CD14-positive monocyte (primary cell): ENCODE measurements around the gene DNTT. TPM values are rescaled to one million over a fixed set of nuclear protein-coding genes. Genes with fewer than 3 reads are reported as not detected.

ENCODE experiments used
- DNase-seq, 3 donors: peaks; one replicate each; pipeline ENCODE4 v3.0.0-alpha.2; 2011 to 2022
- H2AFZ ChIP-seq: 2 replicates; pipeline ENCODE4 v1.6.0; 2012; ENCODE audit warnings: mild to moderate bottlenecking, low read depth, low read length, inconsistent platforms; ENCODE audit not compliant: insufficient read depth, poor library complexity, severe bottlenecking
- H3K27ac ChIP-seq, 2 donors: 1 replicate in 1 of 2; 2 replicates in 1 of 2; pipeline ENCODE4 v1.5.1; 2012 to 2013; ENCODE audit warnings: low read length in 2 of 2, control low read depth in 1 of 2, inconsistent platforms in 1 of 2, low read depth in 1 of 2, mild to moderate bottlenecking in 1 of 2
- H3K27me3 ChIP-seq, 2 donors: one replicate each; pipeline versions ENCODE4 v1.6.0 to v1.6.1; 2011 to 2013; ENCODE audit warnings: low read length in 2 of 2; ENCODE audit not compliant: control insufficient read depth in 2 of 2, insufficient read depth in 2 of 2
- H3K36me3 ChIP-seq, 2 donors: replicated peaks in 1 of 2; 1 replicate in 1 of 2; 2 replicates in 1 of 2; pipeline versions ENCODE4 v1.5.1 to v1.6.1; 2012 to 2013; ENCODE audit warnings: low read length in 2 of 2, control low read depth in 1 of 2, inconsistent platforms in 1 of 2, mild to moderate bottlenecking in 1 of 2; ENCODE audit not compliant: insufficient read depth in 2 of 2, control insufficient read depth in 1 of 2
- H3K4me1 ChIP-seq, 2 donors: 1 replicate in 1 of 2; 2 replicates in 1 of 2; pipeline versions ENCODE4 v1.5.1 to v1.6.1; 2012 to 2013; ENCODE audit warnings: low read length in 2 of 2, control low read depth in 1 of 2, inconsistent platforms in 1 of 2, mild to moderate bottlenecking in 1 of 2, moderate library complexity in 1 of 2; ENCODE audit not compliant: insufficient read depth in 2 of 2, control insufficient read depth in 1 of 2
- H3K4me2 ChIP-seq: replicated peaks from 2 replicates; pipeline ENCODE3; 2012; ENCODE audit warnings: low read length, moderate library complexity, mild to moderate bottlenecking; ENCODE audit not compliant: poor library complexity, severe bottlenecking; ENCODE audit errors: extremely low read depth
- H3K4me3 ChIP-seq, 3 experiments: fragments of 200-600 bp in 1 of 3; sonication (generic) in 1 of 3; replicated peaks in 1 of 3; 1 replicate in 2 of 3; 2 replicates in 1 of 3; pipeline ENCODE4 v1.5.1; 2011 to 2013; ENCODE audit warnings: low read length in 3 of 3, mild to moderate bottlenecking in 3 of 3, control low read depth in 2 of 3, low read depth in 2 of 3, inconsistent platforms in 1 of 3, moderate library complexity in 1 of 3
- H3K79me2 ChIP-seq: 2 replicates; pipeline ENCODE4 v1.6.0; 2012; ENCODE audit warnings: mild to moderate bottlenecking, control low read depth, inconsistent platforms, low read length, moderate library complexity; ENCODE audit not compliant: insufficient read depth
- H3K9ac ChIP-seq: 2 replicates; pipeline ENCODE4 v1.6.0; 2017; ENCODE audit warnings: low read length, mild to moderate bottlenecking; ENCODE audit not compliant: insufficient read depth, poor library complexity, severe bottlenecking
- H3K9me3 ChIP-seq, 2 donors: replicated peaks in 1 of 2; 1 replicate in 1 of 2; 2 replicates in 1 of 2; pipeline versions ENCODE4 v1.5.1 to v1.6.1; 2012 to 2013; ENCODE audit warnings: low read length in 2 of 2, control low read depth in 1 of 2; ENCODE audit not compliant: control insufficient read depth in 1 of 2, insufficient read depth in 1 of 2
- H4K20me1 ChIP-seq: 2 replicates; pipeline ENCODE4 v1.6.0; 2012; ENCODE audit warnings: mild to moderate bottlenecking, low read length, control low read depth, moderate library complexity; ENCODE audit not compliant: insufficient read depth
- H3K27ac Mint-ChIP-seq, 7 donors: one replicate each; pipeline ENCODE4 v1.8.0; 2020; ENCODE audit warnings: mild to moderate bottlenecking in 7 of 7, mixed read lengths in 7 of 7, moderate library complexity in 6 of 7, inconsistent platforms in 2 of 7
- H3K27me3 Mint-ChIP-seq, 3 donors: one replicate each; pipeline ENCODE4 v1.8.0; 2021 to 2022; ENCODE audit warnings: low read depth in 3 of 3, mild to moderate bottlenecking in 3 of 3, mixed read lengths in 3 of 3, moderate library complexity in 3 of 3, inconsistent platforms in 1 of 3
- H3K36me3 Mint-ChIP-seq, 2 donors: one replicate each; pipeline ENCODE4 v1.8.0; 2020; ENCODE audit warnings: mixed read lengths in 2 of 2, inconsistent platforms in 1 of 2, mild to moderate bottlenecking in 1 of 2
- H3K4me1 Mint-ChIP-seq: one replicate; pipeline ENCODE4 v1.8.0; 2020; ENCODE audit warnings: mild to moderate bottlenecking, mixed read lengths
- H3K4me3 Mint-ChIP-seq, 2 donors: one replicate each; pipeline ENCODE4 v1.8.0; 2020; ENCODE audit warnings: mild to moderate bottlenecking in 2 of 2, mixed read lengths in 2 of 2, moderate library complexity in 1 of 2
- H3K9me3 Mint-ChIP-seq, 7 donors: one replicate each; pipeline ENCODE4 v1.8.0; 2020 to 2022; ENCODE audit warnings: mixed read lengths in 7 of 7, mild to moderate bottlenecking in 6 of 7, moderate library complexity in 6 of 7, inconsistent platforms in 2 of 7
- WGBS: methylation state at CpG from one replicate; pipeline ENCODE4 v1.1.5; 2013; ENCODE audit warnings: missing lambda C conversion rate; ENCODE audit not compliant: insufficient coverage; 5-methylcytosine and 5-hydroxymethylcytosine counted together
- intact Hi-C, 2 donors: fragments of 100-400 bp; cut with micrococcal nuclease; formaldehyde crosslinking; loops; one replicate each; pipeline versions ENCODE4 v1.15.0 to v1.15.1; 2023
- polyA plus RNA-seq, 3 donors: library from polyadenylated mRNA; depleted of rRNA in 1 of 3; unstranded in 2 of 3; stranded (reverse) in 1 of 3; fragments of 300-500 nt in 2 of 3; fragments of >200 nt in 1 of 3; fragmentation: Illumina TruSeq in 2 of 3; gene quantifications; 1 replicate in 2 of 3; 2 replicates in 1 of 3; pipeline ENCODE4 v1.2.3, GENCODE V29; 2012 to 2021
- TF ChIP-seq, protein P1 (sequence below): fragments of 200-600 bp; IDR thresholded peaks from one replicate; pipeline ENCODE4 v1.8.0; 2022; ENCODE audit warnings: antibody characterized with exemption, mild to moderate bottlenecking

DNTT gene
- polyA plus RNA-seq, 3 donors: not detected

DNA sequence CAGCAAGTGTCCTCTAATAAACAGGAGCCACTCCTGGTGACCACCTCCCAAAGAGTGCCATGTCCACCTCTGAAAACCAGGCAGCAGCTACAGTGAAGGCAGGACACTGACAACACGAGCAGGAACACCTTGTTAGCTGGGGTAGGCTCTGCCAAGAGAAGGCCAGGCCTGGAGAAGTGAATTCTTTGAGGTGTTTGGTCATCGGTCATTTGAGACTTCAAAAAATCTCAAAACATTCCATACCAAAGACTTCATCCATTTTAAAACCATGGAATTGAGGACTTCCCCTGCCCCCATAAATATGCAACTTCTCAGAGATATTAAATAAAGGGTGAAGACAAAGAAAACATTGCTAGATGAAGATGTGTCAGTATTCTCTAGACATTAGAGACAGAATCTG, 82.9 kb downstream of the DNTT start:
- Mint-ChIP-seq H3K36me3 (no peaks in the 10 kb centered on the region), H3K4me3 (no peak overlapping the region), H3K27me3 (peaks cover 6 to 26% (median 19%) of the 10 kb centered on the region in 3 donors), H3K4me1 (peaks cover 3% of the 10 kb centered on the region), H3K9me3 (peaks cover 0 to 5% (median 0%) of the 10 kb centered on the region in 7 donors), H3K27ac (no peak overlapping the region)
- Histone ChIP-seq H3K9me3 (no peaks in the 10 kb centered on the region), H3K4me3 (no peak overlapping the region), H3K36me3 (no peaks in the 10 kb centered on the region), H3K27ac (no peak overlapping the region), H3K9ac (no peak overlapping the region), H3K4me1 (peaks cover under 1 to 2% of the 10 kb centered on the region in 2 donors), H4K20me1 (no peaks in the 10 kb centered on the region), H3K79me2 (no peaks in the 10 kb centered on the region), H3K4me2 (no peak overlapping the region), H3K27me3 (peaks cover 0 to 6% of the 10 kb centered on the region in 2 donors), H2AFZ (no peak overlapping the region)
- no peak for DNase-seq
- TF ChIP-seq, protein P1, sequence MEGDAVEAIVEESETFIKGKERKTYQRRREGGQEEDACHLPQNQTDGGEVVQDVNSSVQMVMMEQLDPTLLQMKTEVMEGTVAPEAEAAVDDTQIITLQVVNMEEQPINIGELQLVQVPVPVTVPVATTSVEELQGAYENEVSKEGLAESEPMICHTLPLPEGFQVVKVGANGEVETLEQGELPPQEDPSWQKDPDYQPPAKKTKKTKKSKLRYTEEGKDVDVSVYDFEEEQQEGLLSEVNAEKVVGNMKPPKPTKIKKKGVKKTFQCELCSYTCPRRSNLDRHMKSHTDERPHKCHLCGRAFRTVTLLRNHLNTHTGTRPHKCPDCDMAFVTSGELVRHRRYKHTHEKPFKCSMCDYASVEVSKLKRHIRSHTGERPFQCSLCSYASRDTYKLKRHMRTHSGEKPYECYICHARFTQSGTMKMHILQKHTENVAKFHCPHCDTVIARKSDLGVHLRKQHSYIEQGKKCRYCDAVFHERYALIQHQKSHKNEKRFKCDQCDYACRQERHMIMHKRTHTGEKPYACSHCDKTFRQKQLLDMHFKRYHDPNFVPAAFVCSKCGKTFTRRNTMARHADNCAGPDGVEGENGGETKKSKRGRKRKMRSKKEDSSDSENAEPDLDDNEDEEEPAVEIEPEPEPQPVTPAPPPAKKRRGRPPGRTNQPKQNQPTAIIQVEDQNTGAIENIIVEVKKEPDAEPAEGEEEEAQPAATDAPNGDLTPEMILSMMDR: no peak
- WGBS: 60% methylated on average over 1 of the region's 2 CpGs
- intact Hi-C loops: no loop called here

DNA sequence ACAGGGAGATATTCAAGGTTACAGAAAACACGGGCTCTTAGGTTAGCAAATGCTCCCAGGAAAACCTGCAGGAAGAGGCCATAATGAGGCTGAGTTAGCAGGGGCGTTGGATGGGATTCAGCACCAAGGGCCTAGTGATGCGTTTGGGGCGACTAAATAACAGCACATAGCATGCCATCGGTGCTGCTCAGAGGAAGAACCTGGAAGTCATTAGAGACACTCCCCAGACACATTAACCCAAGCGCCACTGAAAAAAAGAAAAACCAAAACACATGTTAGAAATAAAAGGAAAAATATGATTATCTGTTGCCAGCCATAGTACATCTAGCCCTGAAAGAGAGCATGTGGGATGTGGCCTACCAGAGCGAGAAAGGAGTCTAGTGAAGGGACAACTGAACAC, 83.4 kb downstream of the DNTT start:
- Histone ChIP-seq H3K27ac (no peak overlapping the region), H3K9ac (no peak overlapping the region), H4K20me1 (no peaks in the 10 kb centered on the region), H3K36me3 (no peaks in the 10 kb centered on the region), H3K27me3 (peaks cover 0 to 6% of the 10 kb centered on the region in 2 donors), H3K79me2 (no peaks in the 10 kb centered on the region), H3K4me1 (no peaks in the 10 kb centered on the region), H3K4me3 (no peak overlapping the region), H2AFZ (no peak overlapping the region), H3K9me3 (no peaks in the 10 kb centered on the region), H3K4me2 (no peak overlapping the region)
- Mint-ChIP-seq H3K36me3 (no peaks in the 10 kb centered on the region), H3K4me3 (peak overlapping the region in 1 of 2 donors; percentile 52), H3K4me1 (peaks cover 3% of the 10 kb centered on the region), H3K27ac (no peak overlapping the region), H3K9me3 (peaks cover 0 to 5% (median 0%) of the 10 kb centered on the region in 7 donors), H3K27me3 (peaks cover 6 to 26% (median 19%) of the 10 kb centered on the region in 3 donors)
- no peak for DNase-seq
- 89% methylated on average over 5 of the region's 7 CpGs for WGBS
- TF ChIP-seq, protein P1: no peak
- intact Hi-C loops: no loop called here

Other genes with a start within 250 kb of the DNTT start
- gene ZNF518A, start 174.1 kb upstream of the DNTT start, polyA plus RNA-seq: 10 to 100 TPM in 2 of 3 donors, 1 to 10 TPM in 1; 9.5 to 15.8 (median 13.2) TPM
- 1 to 10 TPM; 1.4 to 1.9 (median 1.5) TPM for gene BLNK, start 32.9 kb upstream of the DNTT start, polyA plus RNA-seq
- gene OPALIN, start 54.6 kb downstream of the DNTT start, polyA plus RNA-seq: not detected
- gene TLL2, start 209.5 kb downstream of the DNTT start, polyA plus RNA-seq: not detected